Adrenal gland (tissue), 5 donors: ENCODE measurements around the gene MYH11.

Experiments
- CTCF ChIP-seq, 6 experiments: fragments of 450-650 bp in 4 of 6; fragments of 200-600 bp in 2 of 6; sonication (generic) in 1 of 6; IDR thresholded peaks; 1 replicate in 5 of 6; 2 replicates in 1 of 6; pipeline versions ENCODE4 v1.5.1 to v1.8.0; 2016 to 2021; ENCODE audit warnings: antibody characterized with exemption in 6 of 6, mild to moderate bottlenecking in 2 of 6, moderate library complexity in 1 of 6
- POLR2A ChIP-seq, 2 donors: fragments of 450-650 bp; IDR thresholded peaks; one replicate each; pipeline ENCODE4 v1.6.1; 2017; ENCODE audit warnings: antibody characterized with exemption in 2 of 2, mild to moderate bottlenecking in 2 of 2, moderate library complexity in 1 of 2
- donor health status: DM: no; HTN: no; CAD: no.

GRCh38 chr16:15781650-15782049, 75.2 kb downstream of the MYH11 start:
- no peak for TF ChIP-seq CTCF (IDR thresholded peaks at IDR 0.05)
- no peak for TF ChIP-seq POLR2A (IDR thresholded peaks at IDR 0.05)
